ENCODE measurements around the gene CCNB1IP1.
"Not testable (repeated sequence)": the region's sequence is repeated elsewhere in the genome, so short reads cannot be mapped to it uniquely, and the experiment has no call there.

CCNB1IP1 gene

GRCh38 chr14:20306079-20306423 is 27.0 kb downstream of the CCNB1IP1 start:
- Mint-ChIP-seq H3K9me3 (no peaks in the 10 kb centered on the region), H3K27me3 (ENCODE audit: low read depth) (peaks cover 6% of the 10 kb centered on the region), H3K36me3 (ENCODE audit: low read depth) (peaks cover 10% of the 10 kb centered on the region), H3K4me1 (ENCODE audit: low read depth) (peaks cover 24% of the 10 kb centered on the region), H3K27ac (peak overlapping the region; percentile 89), H3K4me3 (peak overlapping the region; percentile 97)

GRCh38 chr14:20305265-20306078 is 27.6 kb downstream of the CCNB1IP1 start, which contains the start of gene TTC5:
Gene TTC5 (minus strand): TSS chr14:20305951. CDS start chr14:20305937, 14 bp downstream.
- Mint-ChIP-seq H3K36me3 (ENCODE audit: low read depth) (peaks cover 15% of the 10 kb centered on the region), H3K4me3 (peak within 1 kb of the TSS; percentile 97), H3K4me1 (ENCODE audit: low read depth) (peaks cover 24% of the 10 kb centered on the region), H3K27ac (peak within 1 kb of the TSS; percentile 89), H3K27me3 (ENCODE audit: low read depth) (peaks cover 6% of the 10 kb centered on the region), H3K9me3 (no peaks in the 10 kb centered on the region)

- no peak overlapping the region for H3K4me3 Mint-ChIP-seq
- H3K4me1 Mint-ChIP-seq (ENCODE audit: low read depth), result peaks cover 24% of the 10 kb centered on the region
- no peaks in the 10 kb centered on the region for H3K9me3 Mint-ChIP-seq
- H3K36me3 Mint-ChIP-seq (ENCODE audit: low read depth), result peaks cover 22% of the 10 kb centered on the region
- H3K27ac Mint-ChIP-seq, result no peak overlapping the region
- peaks cover 6% of the 10 kb centered on the region for H3K27me3 Mint-ChIP-seq (ENCODE audit: low read depth)
These were observed 30.9 kb downstream of the CCNB1IP1 start for GRCh38 chr14:20302042-20302755.

- Mint-ChIP-seq H3K4me1 (ENCODE audit: low read depth) (peaks cover 8% of the 10 kb centered on the region), H3K9me3 (no peaks in the 10 kb centered on the region), H3K4me3 (no peak overlapping the region), H3K36me3 (ENCODE audit: low read depth) (peaks cover 38% of the 10 kb centered on the region), H3K27me3 (ENCODE audit: low read depth) (no peaks in the 10 kb centered on the region), H3K27ac (no peak overlapping the region)
These were observed 38.0 kb downstream of the CCNB1IP1 start for GRCh38 chr14:20295067-20295466.

- Mint-ChIP-seq H3K4me1 (ENCODE audit: low read depth) (peaks cover 8% of the 10 kb centered on the region), H3K36me3 (ENCODE audit: low read depth) (peaks cover 41% of the 10 kb centered on the region), H3K27ac (no peak overlapping the region), H3K27me3 (ENCODE audit: low read depth) (no peaks in the 10 kb centered on the region), H3K9me3 (no peaks in the 10 kb centered on the region), H3K4me3 (no peak overlapping the region)
These were observed 38.4 kb downstream of the CCNB1IP1 start for GRCh38 chr14:20294636-20295035.

- not testable (repeated sequence) for H3K27ac Mint-ChIP-seq; H3K27me3 Mint-ChIP-seq (ENCODE audit: low read depth); H3K4me1 Mint-ChIP-seq (ENCODE audit: low read depth); H3K4me3 Mint-ChIP-seq
- H3K9me3 Mint-ChIP-seq, result peaks cover 18% of the 10 kb centered on the region
- peaks cover 47% of the 10 kb centered on the region for H3K36me3 Mint-ChIP-seq (ENCODE audit: low read depth)
These were observed 51.1 kb downstream of the CCNB1IP1 start for GRCh38 chr14:20281998-20282397.

GRCh38 chr14:20280265-20280664 is 52.8 kb downstream of the CCNB1IP1 start:
- H3K4me1 Mint-ChIP-seq (ENCODE audit: low read depth); H3K27ac Mint-ChIP-seq; H3K4me3 Mint-ChIP-seq; H3K27me3 Mint-ChIP-seq (ENCODE audit: low read depth): not testable (repeated sequence)
- H3K36me3 Mint-ChIP-seq (ENCODE audit: low read depth), result peaks cover 38% of the 10 kb centered on the region
- H3K9me3 Mint-ChIP-seq, result peaks cover 23% of the 10 kb centered on the region

GRCh38 chr14:20278414-20278813 is 54.7 kb downstream of the CCNB1IP1 start:
- no peak overlapping the region for H3K27ac Mint-ChIP-seq
- H3K27me3 Mint-ChIP-seq (ENCODE audit: low read depth), result no peaks in the 10 kb centered on the region
- peaks cover 7% of the 10 kb centered on the region for H3K4me1 Mint-ChIP-seq (ENCODE audit: low read depth)
- no peak overlapping the region for H3K4me3 Mint-ChIP-seq
- H3K36me3 Mint-ChIP-seq (ENCODE audit: low read depth), result peaks cover 33% of the 10 kb centered on the region
- peaks cover 40% of the 10 kb centered on the region for H3K9me3 Mint-ChIP-seq

GRCh38 chr14:20277409-20277808 is 55.7 kb downstream of the CCNB1IP1 start:
- Mint-ChIP-seq H3K36me3 (ENCODE audit: low read depth) (peaks cover 25% of the 10 kb centered on the region), H3K4me3 (no peak overlapping the region), H3K9me3 (peaks cover 45% of the 10 kb centered on the region), H3K27me3 (ENCODE audit: low read depth) (no peaks in the 10 kb centered on the region), H3K27ac (no peak overlapping the region), H3K4me1 (ENCODE audit: low read depth) (peaks cover 7% of the 10 kb centered on the region)

- Mint-ChIP-seq H3K27ac (no peak overlapping the region), H3K36me3 (ENCODE audit: low read depth) (peaks cover 13% of the 10 kb centered on the region), H3K4me1 (ENCODE audit: low read depth) (peaks cover 3% of the 10 kb centered on the region), H3K4me3 (no peak overlapping the region), H3K27me3 (ENCODE audit: low read depth) (no peaks in the 10 kb centered on the region), H3K9me3 (peaks cover 49% of the 10 kb centered on the region)
These were observed 59.0 kb downstream of the CCNB1IP1 start for GRCh38 chr14:20274062-20274461.

- H3K36me3 Mint-ChIP-seq (ENCODE audit: low read depth); H3K4me1 Mint-ChIP-seq (ENCODE audit: low read depth); H3K27ac Mint-ChIP-seq; H3K9me3 Mint-ChIP-seq; H3K27me3 Mint-ChIP-seq (ENCODE audit: low read depth); H3K4me3 Mint-ChIP-seq: not testable (repeated sequence)
These were observed 68.7 kb downstream of the CCNB1IP1 start for GRCh38 chr14:20264361-20264760.

- no peaks in the 10 kb centered on the region for H3K36me3 Mint-ChIP-seq (ENCODE audit: low read depth)
- no peaks in the 10 kb centered on the region for H3K4me1 Mint-ChIP-seq (ENCODE audit: low read depth)
- H3K4me3 Mint-ChIP-seq, result no peak overlapping the region
- H3K27ac Mint-ChIP-seq, result no peak overlapping the region
- no peaks in the 10 kb centered on the region for H3K27me3 Mint-ChIP-seq (ENCODE audit: low read depth)
- H3K9me3 Mint-ChIP-seq, result no peaks in the 10 kb centered on the region
These were observed 70.4 kb downstream of the CCNB1IP1 start for GRCh38 chr14:20262642-20263128.
